ENCODE data around the gene LRRIQ1. TPM values are rescaled to one million over a fixed set of nuclear protein-coding genes. Genes with fewer than 3 reads are reported as not detected.

Gene LRRIQ1
- total RNA-seq, 4 donors from 2014 or later, result not detected

GRCh38 chr12:85017618-85018017 is 18.5 kb upstream of the LRRIQ1 start:
- H3K4me3 ChIP-seq, result no peak overlapping the region

GRCh38 chr12:85018098-85018497 is 18.1 kb upstream of the LRRIQ1 start:
- in situ Hi-C loops (cut with MboI; ENCODE audit: low sequenced_read_pairs in 4 of 4), result no loop called here
- no peak for ATAC-seq
- H3K9me3 ChIP-seq, result no peaks in the 10 kb centered on the region
- no peak for DNase-seq
- no peak for TF ChIP-seq POLR2A (IDR thresholded peaks at IDR 0.05)
- no peak for TF ChIP-seq CTCF (IDR thresholded peaks at IDR 0.05 in 4 of 5, conservative IDR thresholded peaks at IDR 0.05 in 1 of 5)
- H3K27me3 ChIP-seq, result no peaks in the 10 kb centered on the region
- no peak overlapping the region for H3K27ac ChIP-seq
- no peaks in the 10 kb centered on the region for H3K4me1 ChIP-seq
- intact Hi-C loops (cut with DNase I; ENCODE audit: low total_unique reads), result no loop called here
- no peaks in the 10 kb centered on the region for H3K36me3 ChIP-seq
- no peak overlapping the region for H3K4me3 ChIP-seq

More at GRCh38 chr12:85017618-85018017, 18.5 kb upstream of the LRRIQ1 start:
- no peak for TF ChIP-seq CTCF (IDR thresholded peaks at IDR 0.05 in 4 of 5, conservative IDR thresholded peaks at IDR 0.05 in 1 of 5)
- no peak for TF ChIP-seq POLR2A (IDR thresholded peaks at IDR 0.05)
- Histone ChIP-seq H3K9me3 (no peaks in the 10 kb centered on the region), H3K27ac (no peak overlapping the region), H3K4me1 (no peaks in the 10 kb centered on the region), H3K27me3 (no peaks in the 10 kb centered on the region), H3K36me3 (no peaks in the 10 kb centered on the region)
- ATAC-seq (no peak), DNase-seq (no peak)
- intact Hi-C loops (cut with DNase I; ENCODE audit: low total_unique reads) (no loop called here), in situ Hi-C loops (cut with MboI; ENCODE audit: low sequenced_read_pairs in 4 of 4) (no loop called here)

- intact Hi-C loops (cut with DNase I; ENCODE audit: low total_unique reads) (no loop called here), in situ Hi-C loops (cut with MboI; ENCODE audit: low sequenced_read_pairs in 4 of 4) (loop anchor here (5.0 to 25.0 kb wide), 3 partner anchors 155 to 167 kb away; no protein-coding TSS in a partner anchor)
- Histone ChIP-seq H3K36me3 (no peaks in the 10 kb centered on the region), H3K4me3 (no peak overlapping the region), H3K4me1 (no peaks in the 10 kb centered on the region), H3K27ac (no peak overlapping the region), H3K9me3 (no peaks in the 10 kb centered on the region), H3K27me3 (no peaks in the 10 kb centered on the region)
- ATAC-seq (no peak), DNase-seq (no peak)
- TF ChIP-seq CTCF (IDR thresholded peaks at IDR 0.05 in 4 of 5, conservative IDR thresholded peaks at IDR 0.05 in 1 of 5) (peak in 3 of 5 experiments; percentile 18 to 36 (median 33)), POLR2A (IDR thresholded peaks at IDR 0.05) (no peak)
These were observed 6.7 kb upstream of the LRRIQ1 start for GRCh38 chr12:85029456-85029855.

GRCh38 chr12:85036733-85037132 is 582 bp downstream of the LRRIQ1 start:
- Histone ChIP-seq H3K4me3 (peak overlapping the region; percentile 51 to 61 (median 58)), H3K27ac (no peak overlapping the region), H3K27me3 (no peaks in the 10 kb centered on the region), H3K36me3 (no peaks in the 10 kb centered on the region), H3K4me1 (peaks cover 0 to 4% of the 10 kb centered on the region in 2 donors), H3K9me3 (no peaks in the 10 kb centered on the region)
- in situ Hi-C loops (cut with MboI; ENCODE audit: low sequenced_read_pairs in 4 of 4), result loop anchor here in 1 of 4 donors (25.0 kb wide), 1 partner anchor 174 kb away; no protein-coding TSS in a partner anchor
- ATAC-seq, result no peak
- DNase-seq, result no peak
- TF ChIP-seq CTCF (IDR thresholded peaks at IDR 0.05 in 4 of 5, conservative IDR thresholded peaks at IDR 0.05 in 1 of 5), result no peak
- TF ChIP-seq POLR2A (IDR thresholded peaks at IDR 0.05), result no peak
- intact Hi-C loops (cut with DNase I; ENCODE audit: low total_unique reads), result no loop called here

- H3K4me3 ChIP-seq, result no peak overlapping the region
- H3K27ac ChIP-seq, result no peak overlapping the region
- no peaks in the 10 kb centered on the region for H3K27me3 ChIP-seq
- intact Hi-C loops (cut with DNase I; ENCODE audit: low total_unique reads), result no loop called here
- no peaks in the 10 kb centered on the region for H3K9me3 ChIP-seq
- no peak for DNase-seq
- no peak for ATAC-seq
- no peaks in the 10 kb centered on the region for H3K36me3 ChIP-seq
- peaks cover 0 to 4% of the 10 kb centered on the region in 2 donors for H3K4me1 ChIP-seq
- TF ChIP-seq CTCF (IDR thresholded peaks at IDR 0.05 in 4 of 5, conservative IDR thresholded peaks at IDR 0.05 in 1 of 5), result no peak
- no peak for TF ChIP-seq POLR2A (IDR thresholded peaks at IDR 0.05)
- in situ Hi-C loops (cut with MboI; ENCODE audit: low sequenced_read_pairs in 4 of 4), result loop anchor here in 1 of 4 donors (25.0 kb wide), 1 partner anchor 179 kb away; no protein-coding TSS in a partner anchor
These were observed 5.2 kb downstream of the LRRIQ1 start for GRCh38 chr12:85041395-85041794.
